GM21381 (cell line): Measurements from ENCODE around the gene AGBL4.

ENCODE experiments used
- ATAC-seq: cut with Tn5 transposase; IDR thresholded peaks from one replicate; pipeline ENCODE4 v1.9.1; 2021; ENCODE audit warnings: mild to moderate bottlenecking, moderate library complexity; ENCODE audit not compliant: unreplicated experiment

AGBL4 gene

DNA sequence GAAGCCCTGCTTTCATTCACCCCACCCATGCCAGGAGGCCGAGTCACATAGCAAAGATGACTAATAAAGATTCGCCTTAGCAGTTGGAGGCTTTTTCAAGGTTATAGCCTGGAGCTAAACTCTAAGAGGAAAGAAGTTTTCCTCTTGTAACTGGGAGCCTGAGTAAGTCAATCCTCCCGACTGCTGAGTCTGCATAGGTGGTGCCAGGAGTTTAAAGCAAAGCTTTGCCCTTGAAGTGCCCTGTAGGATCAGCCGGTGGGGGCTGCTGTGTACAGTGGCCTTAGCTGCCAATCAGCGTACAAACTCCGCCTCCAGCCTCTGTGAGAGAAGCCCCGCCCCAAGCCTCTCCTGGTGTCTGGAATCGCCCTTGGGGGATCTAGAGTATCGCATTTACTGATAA, 1404.2 kb downstream of the AGBL4 start:
- ATAC-seq: no peak

DNA sequence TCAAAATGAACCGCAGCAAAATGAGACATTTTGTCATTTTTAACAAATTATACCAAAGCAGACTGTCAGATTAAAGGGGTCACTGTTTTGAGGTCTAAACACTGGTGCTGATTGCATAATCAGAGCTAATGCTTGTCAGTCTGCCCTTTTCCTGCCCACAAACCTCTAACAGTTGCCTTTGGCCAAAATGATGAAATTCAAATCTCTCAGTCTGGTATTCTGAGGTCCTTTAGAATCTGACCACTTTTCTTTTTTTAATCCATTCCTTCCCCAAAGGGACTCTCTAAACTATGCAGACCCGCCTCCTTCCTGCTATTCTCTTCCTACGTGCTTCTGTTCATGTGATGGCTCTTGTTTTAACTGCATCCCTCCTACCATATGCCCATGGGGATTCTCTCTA, 1406.5 kb downstream of the AGBL4 start:
- no peak for ATAC-seq

GRCh38 chr1:48616710-48617109, 1407.0 kb downstream of the AGBL4 start:
- no peak for ATAC-seq

- no peak for ATAC-seq
These were observed 1411.9 kb downstream of the AGBL4 start for GRCh38 chr1:48611841-48612240.

DNA sequence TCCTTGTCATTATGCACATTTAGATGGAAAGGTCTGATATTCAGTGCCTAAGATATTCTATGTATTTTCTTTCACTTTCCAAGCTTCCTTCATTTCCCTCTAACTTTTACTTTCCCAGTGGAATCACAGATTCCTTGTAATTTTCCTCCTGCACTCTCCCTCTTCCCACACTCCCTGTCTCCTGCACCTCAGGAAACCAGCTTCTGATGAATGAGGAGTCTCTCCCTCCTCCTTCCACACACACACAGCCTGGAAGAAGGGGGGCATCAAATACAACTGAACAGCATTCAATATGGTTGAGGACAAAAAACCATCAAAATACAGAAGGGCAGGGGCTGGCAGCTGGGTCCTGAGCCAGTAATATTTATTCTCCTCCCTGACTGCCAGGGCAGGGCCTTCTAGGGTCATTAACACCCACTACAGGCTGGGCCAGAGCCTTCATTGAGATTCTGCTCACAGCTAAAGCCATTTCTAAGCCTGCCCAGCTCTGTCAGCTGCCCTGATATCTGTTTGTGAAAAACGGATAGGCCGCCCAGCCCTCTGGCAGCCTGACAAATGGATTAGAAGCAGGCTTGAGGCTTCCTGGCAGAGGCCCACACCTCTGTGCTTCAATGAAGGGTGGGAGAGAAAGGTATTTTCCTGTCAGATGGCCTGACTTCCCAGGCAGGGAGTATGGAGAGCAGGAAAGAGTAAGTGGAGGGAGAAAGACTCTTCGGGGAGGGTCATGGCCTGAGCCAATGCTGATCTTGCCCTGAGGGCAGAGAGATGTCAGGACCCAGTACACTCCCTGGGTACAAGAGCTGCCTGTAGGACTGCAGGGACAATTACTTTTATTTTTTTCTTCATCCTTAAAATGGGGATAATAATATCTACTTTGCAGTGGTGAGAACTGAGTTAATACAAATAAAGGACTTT, 1412.9 kb downstream of the AGBL4 start:
- no peak for ATAC-seq

DNA sequence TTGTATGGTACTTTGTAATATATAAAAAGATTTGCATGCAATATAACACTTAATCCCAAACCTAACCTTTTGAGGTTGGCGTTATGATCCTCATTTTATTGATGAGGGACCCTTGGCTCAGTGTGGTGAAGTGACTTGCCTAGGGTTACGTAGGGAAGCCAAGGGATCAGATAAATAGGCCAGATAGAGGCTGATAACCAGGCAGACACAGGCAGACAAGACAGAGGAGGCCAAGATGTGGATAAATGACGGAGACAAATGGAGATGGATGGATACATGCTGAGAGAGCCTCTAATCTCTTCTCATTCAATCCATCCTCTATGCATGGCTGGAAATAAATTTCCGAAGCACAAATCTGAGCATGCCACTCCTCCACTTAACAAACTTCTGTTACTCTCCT, 1414.9 kb downstream of the AGBL4 start:
- ATAC-seq: no peak

GRCh38 chr1:48603222-48603621, 1420.5 kb downstream of the AGBL4 start:
- ATAC-seq: no peak

- ATAC-seq: no peak
These were observed 1421.4 kb downstream of the AGBL4 start for GRCh38 chr1:48602349-48602748.

- ATAC-seq: no peak
These were observed 1423.6 kb downstream of the AGBL4 start for GRCh38 chr1:48600182-48600581.

GRCh38 chr1:48597663-48598062, 1426.1 kb downstream of the AGBL4 start:
- ATAC-seq: no peak

- ATAC-seq: no peak
These were observed 1427.7 kb downstream of the AGBL4 start for GRCh38 chr1:48596046-48596445.

DNA sequence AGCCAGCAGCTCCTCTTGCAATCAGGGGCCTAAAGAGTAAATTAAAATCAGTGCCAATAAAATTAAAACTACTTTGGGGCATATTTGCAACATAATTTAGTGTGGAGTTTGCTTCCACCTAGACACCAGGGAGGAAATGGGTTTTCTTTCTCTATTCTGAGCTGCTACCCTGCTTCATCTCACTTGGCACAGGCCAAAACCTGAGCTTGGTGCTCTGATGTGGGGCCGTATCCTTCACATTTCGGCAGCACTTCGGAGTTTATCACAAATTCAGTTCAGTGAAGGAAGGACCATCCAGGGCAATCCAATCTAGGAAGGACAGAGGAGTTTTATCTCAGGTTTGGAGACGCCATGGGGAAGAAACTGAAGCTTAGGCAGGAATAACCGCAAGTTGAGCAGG, 1428.1 kb downstream of the AGBL4 start:
- no peak for ATAC-seq

DNA sequence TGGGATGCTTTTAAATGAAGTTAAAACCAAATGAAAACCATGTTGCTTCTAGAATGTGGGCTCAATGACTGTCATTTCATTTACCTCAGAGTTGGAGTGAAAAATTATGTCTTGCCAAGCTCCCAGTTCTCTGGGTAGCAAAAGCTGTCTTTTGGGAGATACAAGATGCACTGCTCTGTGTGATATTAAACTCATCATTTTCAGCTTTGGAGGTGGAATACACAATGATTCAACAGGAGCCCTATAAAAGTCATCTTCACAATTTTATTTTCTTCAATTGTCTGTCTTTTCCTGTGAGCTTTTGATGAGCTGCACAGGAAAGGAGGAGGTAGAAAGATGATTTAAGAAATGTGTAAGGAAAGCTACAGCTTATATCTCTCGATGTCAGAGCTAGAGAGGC, 1431.4 kb downstream of the AGBL4 start:
- ATAC-seq: no peak

- no peak for ATAC-seq
These were observed 1432.6 kb downstream of the AGBL4 start for GRCh38 chr1:48591181-48591580.

GRCh38 chr1:48588061-48588460, 1435.7 kb downstream of the AGBL4 start:
- ATAC-seq: no peak

GRCh38 chr1:48582408-48582807, 1441.3 kb downstream of the AGBL4 start:
- no peak for ATAC-seq

- no peak for ATAC-seq
These were observed 1442.5 kb downstream of the AGBL4 start for GRCh38 chr1:48581270-48581669.

DNA sequence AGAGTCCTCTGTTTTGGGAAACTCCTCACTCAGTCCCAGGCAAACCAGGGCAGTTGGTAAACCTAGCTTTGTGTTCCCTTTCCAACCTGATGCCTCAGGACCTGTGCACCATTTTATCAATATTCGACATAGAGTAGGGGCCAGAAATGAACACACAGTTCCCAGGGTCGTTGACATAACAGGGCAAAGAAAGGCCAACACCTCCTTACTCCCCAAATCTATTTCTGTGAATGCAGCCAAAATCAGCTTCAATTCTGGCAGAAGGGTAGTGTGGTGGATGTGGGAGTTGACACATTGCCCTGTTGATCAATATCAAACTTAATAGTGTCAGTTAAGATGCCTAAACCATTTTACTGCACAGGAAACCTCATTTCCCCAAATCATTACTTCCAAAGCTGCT, 1447.2 kb downstream of the AGBL4 start:
- no peak for ATAC-seq

- ATAC-seq: no peak
These were observed 1451.0 kb downstream of the AGBL4 start for GRCh38 chr1:48572646-48573258.

DNA sequence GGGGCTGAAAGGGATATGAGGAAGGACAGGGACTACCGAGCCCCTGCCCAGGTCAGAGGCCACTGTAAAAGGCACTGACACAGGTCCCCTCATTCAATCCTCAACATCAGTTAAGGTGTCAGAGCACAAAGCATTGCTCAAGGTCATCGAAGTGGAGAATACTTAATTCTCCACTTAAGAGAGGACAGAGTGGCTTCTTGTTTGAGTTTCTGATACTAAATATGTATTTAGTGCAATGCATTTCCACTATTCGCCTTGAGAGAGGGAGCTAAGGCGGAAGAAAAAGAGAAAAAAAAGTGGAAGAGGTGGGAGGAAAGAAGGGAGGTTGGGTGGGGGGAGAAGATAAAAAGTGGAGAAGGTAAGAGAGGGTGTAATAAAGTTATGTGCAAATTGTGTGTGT, 1451.6 kb downstream of the AGBL4 start:
- no peak for ATAC-seq

GRCh38 chr1:48571303-48571987, 1452.3 kb downstream of the AGBL4 start:
- ATAC-seq: no peak

- no peak for ATAC-seq
These were observed 1453.2 kb downstream of the AGBL4 start for GRCh38 chr1:48570568-48570967.
